GM12878 (cell line): Measurements from ENCODE around the gene GRK6. TPM values are rescaled to one million over a fixed set of nuclear protein-coding genes. Genes with fewer than 3 reads are reported as not detected.
"Not testable (repeated sequence)": the region's sequence is repeated elsewhere in the genome, so short reads cannot be mapped to it uniquely, and the experiment has no call there.

Experiments
- ATAC-seq: fragments of 200-7000 bp; cut with Tn5 transposase; 3 replicates; pipeline ENCODE4 v1.9.1; 2020; ENCODE audit warnings: mild to moderate bottlenecking, moderate library complexity
- BruUV-seq: library from RNA; stranded (reverse); fragments of 400-500 nt; replicated peaks from 2 replicates; lab custom pipeline; 2021; lab: Mats Ljungman, UMichigan
- CTCF ChIA-PET: fragments of 300-600 bp; sonication (Branson Sonifier 250); formaldehyde crosslinking; extraction: SDS; loops from one replicate; lab custom pipeline; 2021; ENCODE audit warnings: inconsistent platforms; lab: Yijun Ruan, JAX
- POLR2A ChIA-PET: fragments of 350-600 bp; formaldehyde crosslinking; extraction: SDS; loops from one replicate; lab custom pipeline; 2021; ENCODE audit warnings: inconsistent platforms; lab: Charles Lee
- RAD21 ChIA-PET: fragments of 300-600 bp; sonication (Branson Sonifier 250); formaldehyde crosslinking; loops from one replicate; lab custom pipeline; 2023; ENCODE audit warnings: antibody characterized with exemption; ENCODE audit not compliant: unreplicated experiment; lab: Charles Lee
- SMC1A ChIA-PET: fragments of 300-600 bp; sonication (Branson Sonifier 250); formaldehyde crosslinking; loops from one replicate; lab custom pipeline; 2023; ENCODE audit not compliant: unreplicated experiment, uncharacterized antibody; lab: Charles Lee
- DNase-seq: peaks from one replicate; pipeline ENCODE4 v3.0.0-alpha.2; 2011; ENCODE audit warnings: low read depth, low spot score
- FAIRE-seq: peaks from 3 replicates; lab custom pipeline; 2011; peaks lifted over from hg19 to GRCh38; lab: Jason Lieb, UNC
- H2AFZ ChIP-seq: 2 replicates; pipeline ENCODE4 v1.6.0; 2011; ENCODE audit warnings: low read depth, low read length, control low read depth; ENCODE audit not compliant: control insufficient read depth
- H3K27ac ChIP-seq: 2 replicates; pipeline ENCODE4 v1.5.1; 2011; ENCODE audit warnings: control low read depth; ENCODE audit not compliant: control insufficient read depth, insufficient read depth
- H3K27me3 ChIP-seq, 2 experiments: replicated peaks in 1 of 2; 2 replicates each; pipeline versions ENCODE4 v1.6.0 to v1.6.1; 2011; ENCODE audit warnings: low read length in 1 of 2; ENCODE audit not compliant: control insufficient read depth in 2 of 2, insufficient read depth in 2 of 2
- H3K36me3 ChIP-seq, 2 experiments: 2 replicates each; pipeline ENCODE4 v1.5.1; 2011; ENCODE audit warnings: low read length in 1 of 2; ENCODE audit not compliant: control insufficient read depth in 2 of 2, insufficient read depth in 2 of 2
- H3K4me1 ChIP-seq: 2 replicates; pipeline ENCODE4 v1.6.1; 2011; ENCODE audit warnings: mild to moderate bottlenecking, low read length, moderate library complexity, mixed read lengths; ENCODE audit not compliant: control insufficient read depth, insufficient read depth
- H3K4me2 ChIP-seq: 2 replicates; pipeline ENCODE4 v1.6.0; 2011; ENCODE audit warnings: control low read depth; ENCODE audit not compliant: control insufficient read depth, insufficient read depth
- H3K4me3 ChIP-seq: fragments of 200-600 bp; sonication (generic); 2 replicates; pipeline ENCODE4 v1.5.1; 2016
- H3K79me2 ChIP-seq: 2 replicates; pipeline ENCODE4 v1.6.0; 2011; ENCODE audit warnings: low read length; ENCODE audit not compliant: control insufficient read depth, insufficient read depth
- H3K9ac ChIP-seq: 2 replicates; pipeline ENCODE4 v1.8.0; 2011; ENCODE audit warnings: low read length, control low read depth, mixed read lengths; ENCODE audit not compliant: control insufficient read depth, insufficient read depth
- H3K9me3 ChIP-seq: replicated peaks from 3 replicates; pipeline ENCODE4 v1.5.1; 2011; ENCODE audit warnings: mild to moderate bottlenecking, low read length; ENCODE audit not compliant: control insufficient read depth, insufficient read depth
- H4K20me1 ChIP-seq: 2 replicates; pipeline ENCODE4 v1.6.0; 2011; ENCODE audit not compliant: control insufficient read depth, insufficient read depth
- FOXM1 ChIP-seq: IDR thresholded peaks from 2 replicates; pipeline ENCODE4 v1.6.1; 2012; ENCODE audit warnings: low read depth, mild to moderate bottlenecking, inconsistent platforms, low read length, moderate library complexity
- IRF4 ChIP-seq: IDR thresholded peaks from 2 replicates; pipeline ENCODE4 v1.6.1; 2011; ENCODE audit warnings: low read depth, low read length
- SIN3A ChIP-seq: IDR thresholded peaks from 2 replicates; pipeline ENCODE4 v1.6.1; 2012; ENCODE audit warnings: low read depth, low read length, improper control_type of control experiment
- SPI1 ChIP-seq: IDR thresholded peaks from 2 replicates; pipeline ENCODE4 v1.6.1; 2011; ENCODE audit warnings: low read depth, mild to moderate bottlenecking, low read length, moderate library complexity, borderline replicate concordance; ENCODE audit not compliant: insufficient read depth
- TARDBP ChIP-seq: IDR thresholded peaks from 2 replicates; pipeline ENCODE4 v1.6.1; 2016; ENCODE audit warnings: borderline replicate concordance
- ZNF207 ChIP-seq: fragments of 450-650 bp; IDR thresholded peaks from 2 replicates; pipeline ENCODE4 v1.6.1; 2014; ENCODE audit warnings: antibody characterized with exemption, mild to moderate bottlenecking, borderline replicate concordance
- WGBS: methylation state at CpG from one replicate; pipeline ENCODE4 v1.1.6; 2016; ENCODE audit warnings: low lambda C conversion rate; ENCODE audit not compliant: insufficient replicate concordance, insufficient coverage; ENCODE audit errors: missing lambda C conversion rate; 5-methylcytosine and 5-hydroxymethylcytosine counted together
- in situ Hi-C: fragments of 300-500 bp; cut with MboI; formaldehyde crosslinking; loops from 9 replicates; pipeline ENCODE4 v1.14.3; 2018; ENCODE audit warnings: mixed read lengths
- intact Hi-C: fragments of 100-400 bp; cut with micrococcal nuclease; formaldehyde crosslinking; loops from one replicate; pipeline ENCODE4 v1.14.2; 2022; ENCODE audit not compliant: unreplicated experiment
- polyA plus RNA-seq, 11 experiments: library from polyadenylated mRNA; depleted of rRNA in 4 of 11; unstranded in 6 of 11; stranded (reverse) in 5 of 11; fragments of >200 nt; fragmentation: Nextera tagmentation in 4 of 11; fragmentation: Illumina TruSeq in 1 of 11; extraction: Ambion mirVana in 4 of 11; extraction: Trizol in 1 of 11; gene quantifications; 1 replicate in 1 of 11; 2 replicates in 10 of 11; pipeline versions ENCODE4 v1.2.1 to v1.2.3, GENCODE V29; 2011 to 2016; ENCODE audit warnings: inconsistent platforms in 2 of 11, missing spikeins in 2 of 11, low read depth in 1 of 11
- total RNA-seq, 4 experiments: library from RNA; depleted of rRNA in 3 of 4; stranded (reverse); fragments of >200 nt in 3 of 4; fragmentation: Illumina TruSeq in 1 of 4; extraction: Trizol in 1 of 4; gene quantifications; 2 replicates each; pipeline versions ENCODE4 v1.2.1 to v1.2.3, GENCODE V29; 2013 to 2021
- TF ChIP-seq, protein P1 (sequence below): fragments of 450-650 bp; IDR thresholded peaks from 2 replicates; pipeline ENCODE4 v1.6.1; 2017; ENCODE audit warnings: mild to moderate bottlenecking

GRK6 gene
- total and polyA plus RNA-seq, 10 of the 15 experiments (the other 5 are each of a cell fraction or from before 2014, with no cell fraction given) = 0.79 to 124 (median 41.6) TPM

DNA sequence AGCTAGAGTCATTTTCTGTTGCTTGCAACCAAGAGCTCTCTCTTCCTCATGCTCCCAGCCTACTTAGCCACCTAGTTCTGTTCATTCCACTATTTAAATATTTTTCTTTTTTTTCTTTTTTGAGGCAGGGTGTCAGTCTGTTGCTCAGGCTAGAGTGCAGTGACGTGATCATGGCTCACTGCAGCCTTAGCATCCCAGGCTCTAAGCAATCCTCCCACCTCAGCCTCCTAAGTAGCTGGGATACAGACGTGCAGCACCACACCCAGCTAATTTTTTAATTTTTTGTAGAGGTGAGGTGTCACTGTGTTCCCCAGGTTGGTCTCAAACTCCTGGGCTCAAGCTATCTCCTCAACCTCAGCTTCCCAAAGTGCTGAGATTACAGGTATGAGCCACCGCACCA, 12.0 kb upstream of the GRK6 start:
- BruUV-seq = no TSS peak
- ATAC-seq (no peak), FAIRE-seq (no peak), DNase-seq (no peak)
- no peak overlapping the region for H3K9ac ChIP-seq
- H3K79me2 ChIP-seq = no peaks in the 10 kb centered on the region
- RAD21 ChIA-PET = interaction anchor here (1.0 to 2.0 kb wide), 5 partner anchors 9 to 83 kb away, joined by 3 to 8 read pairs (median 3); partner anchors contain the start of gene PDLIM7
- no peaks in the 10 kb centered on the region for H4K20me1 ChIP-seq
- in situ Hi-C loops = no loop called here
- no peak overlapping the region for H3K27ac ChIP-seq
- no peak overlapping the region for H3K4me2 ChIP-seq
- H3K4me1 ChIP-seq = peaks cover 18% of the 10 kb centered on the region
- no peak for TF ChIP-seq IRF4
- TF ChIP-seq SPI1 = no peak
- no peak for TF ChIP-seq TARDBP
- TF ChIP-seq, protein P1, sequence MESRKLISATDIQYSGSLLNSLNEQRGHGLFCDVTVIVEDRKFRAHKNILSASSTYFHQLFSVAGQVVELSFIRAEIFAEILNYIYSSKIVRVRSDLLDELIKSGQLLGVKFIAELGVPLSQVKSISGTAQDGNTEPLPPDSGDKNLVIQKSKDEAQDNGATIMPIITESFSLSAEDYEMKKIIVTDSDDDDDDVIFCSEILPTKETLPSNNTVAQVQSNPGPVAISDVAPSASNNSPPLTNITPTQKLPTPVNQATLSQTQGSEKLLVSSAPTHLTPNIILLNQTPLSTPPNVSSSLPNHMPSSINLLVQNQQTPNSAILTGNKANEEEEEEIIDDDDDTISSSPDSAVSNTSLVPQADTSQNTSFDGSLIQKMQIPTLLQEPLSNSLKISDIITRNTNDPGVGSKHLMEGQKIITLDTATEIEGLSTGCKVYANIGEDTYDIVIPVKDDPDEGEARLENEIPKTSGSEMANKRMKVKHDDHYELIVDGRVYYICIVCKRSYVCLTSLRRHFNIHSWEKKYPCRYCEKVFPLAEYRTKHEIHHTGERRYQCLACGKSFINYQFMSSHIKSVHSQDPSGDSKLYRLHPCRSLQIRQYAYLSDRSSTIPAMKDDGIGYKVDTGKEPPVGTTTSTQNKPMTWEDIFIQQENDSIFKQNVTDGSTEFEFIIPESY = no peak
- TF ChIP-seq SIN3A = no peak
- TF ChIP-seq ZNF207 = no peak
- TF ChIP-seq FOXM1 = no peak
- H3K4me3 ChIP-seq = no peak overlapping the region
- CTCF ChIA-PET = interaction anchor here (1.0 to 6.3 kb wide), 7 partner anchors 10 to 105 kb away, joined by 3 to 38 read pairs (median 4); partner anchors contain the start of gene GRK6
- POLR2A ChIA-PET = interaction anchor here (0.6 to 7.0 kb wide), 6 partner anchors 11 to 249 kb away, joined by 3 to 107 read pairs (median 7); partner anchors contain the start of gene GRK6
- H3K36me3 ChIP-seq = no peaks in the 10 kb centered on the region
- SMC1A ChIA-PET = interaction anchor here (1.1 to 3.3 kb wide), 7 partner anchors 11 to 34 kb away, joined by 3 to 42 read pairs (median 4); partner anchors contain the start of gene GRK6
- WGBS = 69% methylated on average over 3 of the region's 3 CpGs
- intact Hi-C loops = no loop called here
- no peaks in the 10 kb centered on the region for H3K27me3 ChIP-seq
- H3K9me3 ChIP-seq = no peaks in the 10 kb centered on the region
- H2AFZ ChIP-seq = no peak overlapping the region

DNA sequence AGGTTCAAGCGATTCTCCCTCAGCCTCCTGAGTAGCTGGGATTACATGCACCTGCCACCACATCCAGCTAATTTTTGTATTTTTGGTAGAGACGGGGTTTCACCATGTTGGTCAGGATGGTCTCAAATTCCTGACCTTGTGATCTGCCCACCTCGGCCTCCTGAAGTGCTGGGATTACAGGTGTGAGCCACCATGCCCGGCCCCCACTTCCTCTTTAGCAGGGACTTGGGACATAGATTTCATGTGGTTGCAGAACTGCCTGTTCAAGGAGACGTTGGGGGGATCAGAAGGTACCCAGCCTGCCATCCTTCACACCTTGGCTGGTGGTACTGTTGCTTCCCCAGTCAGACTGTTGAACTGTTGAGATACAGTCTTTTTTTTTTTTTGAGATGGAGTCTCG, 9.4 kb upstream of the GRK6 start:
- CTCF ChIA-PET = interaction anchor here (0.7 to 6.3 kb wide), 4 partner anchors 13 to 103 kb away, joined by 3 to 38 read pairs (median 4); no protein-coding TSS in a partner anchor
- SMC1A ChIA-PET = interaction anchor here (1.0 to 1.1 kb wide), 2 partner anchors 11 to 12 kb away, joined by 3 read pairs; no protein-coding TSS in a partner anchor
- 55% methylated on average over 6 of the region's 6 CpGs for WGBS
- H3K79me2 ChIP-seq, BruUV-seq, H3K4me3 ChIP-seq, intact Hi-C loops, H2AFZ ChIP-seq, in situ Hi-C loops, H4K20me1 ChIP-seq, FAIRE-seq, DNase-seq, H3K36me3 ChIP-seq, H3K9ac ChIP-seq, H3K27me3 ChIP-seq, H3K27ac ChIP-seq, H3K4me2 ChIP-seq, H3K9me3 ChIP-seq, ATAC-seq: not testable (repeated sequence)
- POLR2A ChIA-PET = interaction anchor here (1.2 to 7.0 kb wide), 4 partner anchors 8 to 17 kb away, joined by 3 to 107 read pairs (median 4); partner anchors contain the start of genes F12 and GRK6
- peaks cover 16% of the 10 kb centered on the region for H3K4me1 ChIP-seq
- RAD21 ChIA-PET = interaction anchor here (0.9 kb wide), 1 partner anchor 15 kb away, joined by 3 read pairs; no protein-coding TSS in a partner anchor
